T-helper 17 cell (primary cell): ENCODE data around the gene MYOD1. TPM values are rescaled to one million over a fixed set of nuclear protein-coding genes. Genes with fewer than 3 reads are reported as not detected.

Experiments
- ATAC-seq: fragments of 150-1000 bp; cut with Tn5 transposase; 2 replicates; pipeline ENCODE4 v1.10.0; 2021; ENCODE audit warnings: mild to moderate bottlenecking, moderate library complexity
- DNase-seq, 3 donors: peaks; one replicate each; pipeline versions ENCODE4 v3.0.0 to v3.0.0-alpha.2; 2020 to 2021
- H3K9me3 ChIP-seq: one replicate; pipeline ENCODE4 v1.7.0; 2013; ENCODE audit warnings: low read length, mild to moderate bottlenecking; ENCODE audit not compliant: control insufficient read depth, poor library complexity, severe bottlenecking
- H3K27ac Mint-ChIP-seq: one replicate; pipeline ENCODE4 v1.8.0; 2022; ENCODE audit warnings: mild to moderate bottlenecking, moderate library complexity, mixed read lengths
- H3K27me3 Mint-ChIP-seq: one replicate; pipeline ENCODE4 v1.8.0; 2022; ENCODE audit warnings: mixed read lengths
- H3K36me3 Mint-ChIP-seq: one replicate; pipeline ENCODE4 v1.8.0; 2022; ENCODE audit warnings: low read depth, mixed read lengths
- H3K4me1 Mint-ChIP-seq: one replicate; pipeline ENCODE4 v1.8.0; 2022; ENCODE audit warnings: mild to moderate bottlenecking, mixed read lengths
- H3K4me3 Mint-ChIP-seq: one replicate; pipeline ENCODE4 v1.8.0; 2022; ENCODE audit warnings: mild to moderate bottlenecking, moderate library complexity, mixed read lengths
- total RNA-seq, 4 donors: library from RNA in 2 of 4; stranded (reverse) in 2 of 4; gene quantifications; one replicate each; pipeline ENCODE4 v1.2.3 and lab custom pipeline; 2022 to 2026

The MYOD1 gene
- total RNA-seq, 2 donors from 2014 or later = not detected

DNA sequence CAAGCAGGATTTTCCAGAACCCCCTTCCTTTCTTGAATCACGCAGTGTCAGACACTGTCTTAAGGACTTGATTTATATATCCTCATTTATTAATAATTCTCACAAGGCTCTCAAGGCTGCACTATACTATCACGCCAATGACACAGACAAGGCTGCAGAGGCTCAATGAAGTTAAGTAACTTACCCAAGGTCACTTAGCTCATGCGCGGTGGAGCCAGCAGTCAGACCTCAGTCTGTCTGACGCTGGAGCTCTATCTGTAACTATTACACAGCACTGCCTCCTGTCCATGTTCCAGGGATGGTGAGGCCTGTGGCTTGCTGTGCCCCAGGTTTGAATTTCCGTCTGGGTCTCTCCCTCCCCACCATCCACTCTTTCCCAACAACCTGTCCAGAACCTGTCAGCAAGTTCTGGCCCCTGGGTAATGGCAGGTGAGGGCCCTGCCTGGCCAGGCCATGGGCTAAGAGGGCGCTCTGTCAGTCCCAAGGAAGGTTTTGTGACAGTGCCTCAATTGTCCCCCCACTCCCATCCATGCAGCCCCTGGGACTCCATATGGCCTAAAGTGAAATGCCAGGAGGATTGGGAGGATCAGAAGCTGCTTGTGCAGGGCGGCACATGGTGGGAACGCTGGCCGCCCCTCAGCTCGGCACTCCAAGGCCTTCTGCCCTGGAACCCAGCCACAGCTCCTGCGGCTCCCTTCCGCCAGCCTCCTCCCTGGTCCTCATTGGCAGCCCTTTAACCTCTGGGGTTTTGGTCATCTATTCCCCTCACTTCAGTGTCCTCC lies 23.8 kb downstream of the MYOD1 start:
- Mint-ChIP-seq H3K27ac (no peak overlapping the region), H3K27me3 (peaks cover 46% of the 10 kb centered on the region), H3K4me3 (no peak overlapping the region), H3K36me3 (peaks cover 3% of the 10 kb centered on the region), H3K4me1 (no peaks in the 10 kb centered on the region)
- H3K9me3 ChIP-seq = no peaks in the 10 kb centered on the region
- no peak for ATAC-seq
- no peak for DNase-seq

DNA sequence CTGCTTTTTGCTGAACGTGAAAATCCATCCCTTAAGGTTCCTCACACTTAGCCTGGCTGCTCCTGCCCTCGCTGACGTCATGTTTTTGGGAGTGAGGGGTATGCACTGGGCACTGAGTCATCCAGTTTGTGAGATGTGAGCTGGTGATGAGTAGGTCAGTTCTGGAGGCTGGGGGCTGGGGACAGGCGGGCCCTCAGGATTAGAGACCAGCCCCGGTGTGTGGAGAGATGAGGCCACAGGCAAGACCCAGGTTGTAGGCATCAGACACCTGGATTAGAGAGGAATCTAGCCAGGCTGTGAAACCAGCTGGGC lies 24.4 kb downstream of the MYOD1 start:
- H3K27me3 Mint-ChIP-seq = peaks cover 48% of the 10 kb centered on the region
- DNase-seq = no peak
- no peak overlapping the region for H3K4me3 Mint-ChIP-seq
- peaks cover 3% of the 10 kb centered on the region for H3K36me3 Mint-ChIP-seq
- no peaks in the 10 kb centered on the region for H3K4me1 Mint-ChIP-seq
- no peak overlapping the region for H3K27ac Mint-ChIP-seq
- ATAC-seq = no peak
- no peaks in the 10 kb centered on the region for H3K9me3 ChIP-seq

DNA sequence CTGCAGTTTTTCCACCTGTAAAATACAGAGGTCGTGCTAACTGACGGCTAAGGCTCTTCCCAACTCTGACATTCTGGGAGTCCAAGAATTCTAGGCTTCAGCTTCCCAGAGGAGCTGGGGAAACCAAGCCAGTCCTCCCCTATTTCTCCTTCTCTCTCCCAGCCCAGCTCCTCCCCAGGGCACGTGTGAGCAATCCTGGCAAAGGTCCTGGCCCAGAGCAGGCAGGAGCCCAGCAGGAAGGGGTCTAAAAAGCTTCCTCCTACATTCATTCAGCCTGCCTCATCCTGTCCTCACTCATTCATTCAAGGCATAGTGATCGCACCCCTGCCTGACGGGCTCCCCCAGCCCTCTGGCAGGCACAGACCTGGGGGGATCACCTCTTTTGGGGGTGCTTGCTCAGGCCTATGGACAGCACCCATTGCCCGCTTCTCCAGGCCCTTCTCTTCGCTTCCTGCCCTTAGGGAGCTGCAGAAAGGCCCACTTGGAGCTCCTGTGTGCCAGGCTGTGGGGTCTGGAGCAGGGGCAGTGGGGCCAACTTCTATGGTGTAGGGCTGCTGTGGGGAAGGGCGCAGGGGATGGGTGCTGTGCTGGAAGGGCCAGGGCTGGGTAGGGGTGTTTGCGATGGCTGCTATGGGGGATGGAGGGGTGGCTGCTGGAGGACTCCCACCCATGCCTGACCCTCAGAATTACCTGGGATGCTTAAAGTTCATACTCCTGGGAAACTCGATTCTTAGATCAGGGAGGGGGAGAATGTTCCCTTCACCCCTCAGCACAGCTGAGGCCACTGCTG lies 25.0 kb downstream of the MYOD1 start:
- peaks cover 3% of the 10 kb centered on the region for H3K36me3 Mint-ChIP-seq
- DNase-seq (no peak), ATAC-seq (no peak)
- no peaks in the 10 kb centered on the region for H3K4me1 Mint-ChIP-seq
- H3K9me3 ChIP-seq = no peaks in the 10 kb centered on the region
- no peak overlapping the region for H3K4me3 Mint-ChIP-seq
- H3K27ac Mint-ChIP-seq = no peak overlapping the region
- H3K27me3 Mint-ChIP-seq = peaks cover 50% of the 10 kb centered on the region

DNA sequence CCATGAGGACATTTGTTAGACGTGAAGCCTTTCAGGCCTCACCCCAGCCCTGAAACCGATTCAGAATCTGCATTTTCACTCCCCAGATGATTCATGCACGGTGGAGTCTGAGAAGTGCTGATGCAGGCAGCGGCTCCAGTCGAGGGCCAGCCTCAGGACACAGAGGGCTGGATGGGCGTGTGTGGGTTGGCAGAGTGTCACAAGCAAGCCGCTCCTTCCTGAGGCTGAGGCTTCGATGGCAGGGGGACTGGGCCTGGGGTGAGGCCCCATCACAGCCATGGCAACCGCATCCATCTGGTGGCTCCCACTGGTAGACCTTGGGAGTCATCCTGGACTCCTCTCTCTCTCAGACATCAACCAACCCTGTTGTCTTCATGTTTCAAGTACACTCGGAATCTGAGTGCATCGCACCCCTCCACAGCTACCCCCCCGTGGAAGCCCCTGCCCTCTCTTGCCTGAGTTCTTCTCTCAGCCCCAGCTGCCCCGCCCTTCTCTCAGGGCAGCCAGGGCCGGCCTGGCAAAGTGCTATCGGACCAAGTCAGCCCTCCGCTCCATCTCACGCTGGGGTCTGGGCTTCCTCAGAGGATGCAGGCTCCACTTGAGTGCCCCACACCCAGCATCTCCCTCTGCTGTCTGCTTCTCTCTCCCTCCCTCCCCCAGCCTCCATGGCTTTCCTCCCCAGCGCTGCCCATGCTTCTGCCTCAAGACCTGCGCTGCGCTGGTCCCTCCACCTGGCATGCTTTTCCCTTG lies 25.8 kb downstream of the MYOD1 start:
- Mint-ChIP-seq H3K27me3 (peaks cover 59% of the 10 kb centered on the region), H3K27ac (no peak overlapping the region), H3K4me3 (no peak overlapping the region), H3K36me3 (peaks cover 3% of the 10 kb centered on the region), H3K4me1 (no peaks in the 10 kb centered on the region)
- DNase-seq (no peak), ATAC-seq (no peak)
- no peaks in the 10 kb centered on the region for H3K9me3 ChIP-seq

DNA sequence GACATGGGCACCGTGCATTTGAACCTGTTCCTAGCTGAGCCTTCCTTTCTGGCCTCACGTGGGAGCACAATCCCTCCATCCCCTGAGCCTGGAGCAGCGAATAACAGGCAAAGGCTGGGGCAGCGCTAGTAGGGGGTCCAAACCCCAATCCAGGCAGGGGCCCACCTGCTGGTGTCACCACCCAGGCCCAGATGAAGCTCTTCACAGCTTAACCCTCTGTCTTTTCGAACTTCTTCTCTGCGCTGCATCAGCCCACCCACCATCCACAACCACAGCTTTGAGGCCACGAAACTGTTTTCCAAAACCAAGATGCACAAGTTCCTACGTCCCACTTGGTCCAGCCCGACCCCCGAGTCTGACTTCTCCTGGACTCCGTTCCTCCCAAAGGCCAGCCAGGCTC lies 26.7 kb downstream of the MYOD1 start:
- DNase-seq = no peak
- ATAC-seq = no peak
- H3K4me1 Mint-ChIP-seq = no peaks in the 10 kb centered on the region
- peaks cover 66% of the 10 kb centered on the region for H3K27me3 Mint-ChIP-seq
- H3K4me3 Mint-ChIP-seq = no peak overlapping the region
- no peak overlapping the region for H3K27ac Mint-ChIP-seq
- no peaks in the 10 kb centered on the region for H3K9me3 ChIP-seq
- peaks cover 5% of the 10 kb centered on the region for H3K36me3 Mint-ChIP-seq

DNA sequence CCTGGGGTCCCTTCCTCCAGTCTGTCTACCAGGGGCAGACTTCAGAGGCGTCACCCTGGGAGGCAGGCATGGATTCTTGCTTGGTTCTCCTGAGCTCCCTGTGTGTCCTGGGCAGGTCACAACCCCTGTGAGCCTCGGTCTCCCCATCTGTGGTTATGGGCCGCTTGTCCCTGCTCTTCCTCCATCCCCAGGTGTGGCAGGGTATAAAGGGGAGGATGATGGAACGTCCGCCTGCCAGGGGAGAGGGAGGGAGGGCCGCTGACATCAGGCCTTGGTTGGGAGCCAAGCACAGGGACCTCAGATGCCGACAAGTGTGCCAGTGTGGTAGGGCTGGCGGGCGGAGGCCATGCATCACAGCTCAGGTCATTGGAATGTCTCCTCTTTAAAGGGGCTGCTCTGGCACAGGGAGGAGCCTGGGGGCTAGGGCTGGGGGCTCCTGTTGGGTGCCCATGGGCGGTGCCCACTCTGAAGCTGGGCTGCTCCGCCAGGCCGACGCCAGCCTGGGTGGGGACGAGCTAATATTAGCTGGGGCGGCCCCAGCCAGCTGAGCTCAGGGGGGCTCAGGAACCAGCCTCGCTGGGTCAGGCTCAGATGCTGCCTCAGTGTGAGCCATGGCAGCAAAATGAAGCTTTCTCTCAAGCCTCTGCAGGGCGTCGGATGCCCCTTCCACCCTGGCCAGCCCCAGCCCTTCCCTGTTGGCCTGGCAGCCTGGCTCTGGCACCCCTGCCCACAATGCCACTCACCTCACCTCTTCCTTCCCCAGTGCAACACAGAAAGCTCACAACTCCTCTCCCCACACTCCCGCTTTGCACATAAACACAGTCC lies 28.0 kb downstream of the MYOD1 start:
- H3K9me3 ChIP-seq = no peaks in the 10 kb centered on the region
- no peaks in the 10 kb centered on the region for H3K4me1 Mint-ChIP-seq
- no peak overlapping the region for H3K4me3 Mint-ChIP-seq
- H3K27me3 Mint-ChIP-seq = peaks cover 75% of the 10 kb centered on the region
- H3K27ac Mint-ChIP-seq = no peak overlapping the region
- peaks cover 5% of the 10 kb centered on the region for H3K36me3 Mint-ChIP-seq
- ATAC-seq (no peak), DNase-seq (no peak)

DNA sequence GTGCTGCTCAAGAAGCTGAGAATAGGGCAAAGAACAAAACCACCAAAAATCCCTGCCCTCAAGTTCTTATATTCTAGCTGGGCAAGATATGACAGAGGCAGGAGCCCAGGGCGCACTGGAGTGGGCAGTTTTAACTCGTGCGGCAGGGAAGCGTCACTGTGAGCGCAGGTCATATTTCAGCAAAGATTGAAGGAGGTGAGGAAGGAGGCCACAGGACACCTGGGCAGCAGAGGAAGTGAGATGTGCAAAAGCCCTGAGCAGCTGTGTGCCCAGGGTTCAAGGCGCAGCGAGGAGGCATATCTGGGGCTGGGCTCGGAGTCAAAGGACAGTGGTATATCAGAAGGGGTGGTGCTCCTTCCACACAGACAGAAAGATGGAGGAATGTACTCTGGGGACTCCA lies 28.7 kb downstream of the MYOD1 start:
- no peaks in the 10 kb centered on the region for H3K4me1 Mint-ChIP-seq
- DNase-seq (no peak), ATAC-seq (no peak)
- H3K27me3 Mint-ChIP-seq = peaks cover 78% of the 10 kb centered on the region
- no peak overlapping the region for H3K27ac Mint-ChIP-seq
- peaks cover 5% of the 10 kb centered on the region for H3K36me3 Mint-ChIP-seq
- no peaks in the 10 kb centered on the region for H3K9me3 ChIP-seq
- H3K4me3 Mint-ChIP-seq = no peak overlapping the region

DNA sequence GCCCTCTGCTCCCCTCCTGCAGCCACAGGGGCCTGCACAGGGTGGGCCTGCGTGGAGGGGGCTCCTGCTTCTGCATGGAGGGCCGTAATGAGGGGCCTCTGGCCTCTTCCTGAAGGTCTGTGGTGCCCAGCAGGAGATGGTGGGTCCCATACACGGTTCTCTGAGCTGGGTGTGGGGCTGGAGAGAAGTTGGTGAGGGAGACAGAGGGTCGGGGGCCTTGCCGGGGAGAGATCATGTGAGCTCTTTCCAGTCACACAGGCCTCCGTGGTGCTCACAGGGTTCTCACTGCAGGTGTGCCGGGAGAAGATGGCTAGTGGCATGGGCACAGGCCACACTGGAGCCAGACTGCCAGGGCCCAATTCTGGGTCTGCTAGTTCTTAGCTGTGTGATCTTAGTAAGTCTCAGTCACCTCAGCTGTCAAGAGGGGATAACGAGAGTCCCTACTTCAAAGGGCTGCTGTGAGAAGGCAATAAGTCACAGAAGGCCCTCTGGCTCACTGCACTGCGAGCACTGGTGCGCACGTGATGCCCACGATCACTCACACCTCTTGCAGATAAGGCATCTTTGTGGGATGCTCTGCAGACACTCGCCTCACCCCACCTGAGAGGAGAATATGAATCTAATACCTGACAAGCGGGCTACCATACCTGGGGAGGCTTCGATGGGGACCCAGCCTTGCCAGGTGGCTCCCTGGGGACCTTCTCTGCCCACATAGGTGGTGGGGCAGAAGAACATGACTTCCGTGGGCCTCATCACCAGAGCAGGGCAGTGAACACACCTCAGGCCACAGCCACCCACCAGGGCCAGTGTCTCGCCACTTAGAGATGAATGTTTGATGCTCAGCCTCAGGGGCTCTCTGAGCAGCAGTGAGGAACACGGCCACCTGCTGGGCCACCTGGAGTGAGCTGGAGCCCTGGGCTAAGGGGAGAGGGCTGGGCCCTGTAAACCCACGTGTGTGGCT lies 29.7 kb downstream of the MYOD1 start:
- peaks cover 5% of the 10 kb centered on the region for H3K36me3 Mint-ChIP-seq
- ATAC-seq (no peak), DNase-seq (no peak)
- H3K4me1 Mint-ChIP-seq = no peaks in the 10 kb centered on the region
- H3K27ac Mint-ChIP-seq = no peak overlapping the region
- H3K27me3 Mint-ChIP-seq = peaks cover 72% of the 10 kb centered on the region
- no peak overlapping the region for H3K4me3 Mint-ChIP-seq
- H3K9me3 ChIP-seq = no peaks in the 10 kb centered on the region

DNA sequence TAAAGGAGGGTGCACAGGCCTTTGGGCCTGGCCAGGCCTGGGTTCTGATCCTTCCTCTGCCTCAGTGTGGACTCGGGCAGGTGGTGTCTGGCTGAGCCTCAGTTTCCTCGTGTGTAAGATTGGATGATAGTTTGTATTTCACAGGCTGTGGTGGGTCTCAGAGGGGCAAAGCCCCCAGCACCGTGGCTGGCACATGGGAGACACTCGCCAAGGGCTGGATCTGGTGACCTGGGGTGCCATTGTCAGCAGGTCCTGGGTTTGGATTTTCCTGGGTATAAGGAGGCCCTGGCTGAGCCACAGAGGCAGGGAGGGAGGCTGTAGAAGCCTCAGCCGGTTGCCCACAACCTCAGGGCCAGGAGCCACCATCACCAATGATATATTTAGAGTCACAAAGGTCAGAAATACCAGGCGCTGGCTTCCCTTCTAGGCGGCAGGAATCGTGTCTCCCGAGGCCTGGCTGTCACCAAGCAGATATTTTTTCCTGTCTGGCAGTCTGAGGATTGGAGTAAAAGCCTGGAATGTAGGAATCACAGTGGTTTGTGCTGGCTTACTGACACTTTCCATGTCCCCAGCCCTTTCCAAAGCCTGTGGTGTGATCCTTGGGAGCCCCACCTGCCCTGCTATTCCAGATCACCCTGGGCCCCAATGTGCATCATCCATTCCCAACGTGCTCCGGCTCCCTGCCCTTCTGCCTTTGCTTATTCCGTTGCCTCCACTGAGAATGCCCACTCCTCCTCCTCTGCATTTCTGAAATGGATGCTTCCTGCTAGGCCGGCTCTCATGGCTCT lies 30.8 kb downstream of the MYOD1 start:
- no peak for ATAC-seq
- no peak for DNase-seq
- no peaks in the 10 kb centered on the region for H3K9me3 ChIP-seq
- no peak overlapping the region for H3K27ac Mint-ChIP-seq
- no peaks in the 10 kb centered on the region for H3K4me1 Mint-ChIP-seq
- H3K27me3 Mint-ChIP-seq = peaks cover 68% of the 10 kb centered on the region
- peaks cover 5% of the 10 kb centered on the region for H3K36me3 Mint-ChIP-seq
- no peak overlapping the region for H3K4me3 Mint-ChIP-seq

DNA sequence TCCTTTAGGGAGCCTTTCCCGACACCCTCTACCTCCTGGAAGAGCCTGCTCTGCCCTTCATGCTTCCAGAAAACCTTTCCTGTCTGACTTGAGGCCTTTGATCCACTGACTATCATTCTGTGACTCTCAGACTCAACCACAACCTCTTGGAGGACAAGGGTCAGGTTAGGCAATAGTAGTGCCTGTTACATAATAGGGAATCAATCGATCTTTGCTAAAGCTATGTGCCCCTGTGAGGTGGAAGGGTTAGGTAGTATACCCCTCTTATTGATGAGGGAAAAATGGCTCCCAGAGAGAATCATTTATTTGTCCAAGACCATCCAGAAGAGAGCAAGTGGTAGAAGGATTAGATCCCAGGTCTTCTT lies 31.4 kb downstream of the MYOD1 start:
- DNase-seq (no peak), ATAC-seq (no peak)
- Mint-ChIP-seq H3K4me1 (no peaks in the 10 kb centered on the region), H3K36me3 (peaks cover 5% of the 10 kb centered on the region), H3K27me3 (peaks cover 67% of the 10 kb centered on the region), H3K27ac (no peak overlapping the region), H3K4me3 (no peak overlapping the region)
- no peaks in the 10 kb centered on the region for H3K9me3 ChIP-seq

DNA sequence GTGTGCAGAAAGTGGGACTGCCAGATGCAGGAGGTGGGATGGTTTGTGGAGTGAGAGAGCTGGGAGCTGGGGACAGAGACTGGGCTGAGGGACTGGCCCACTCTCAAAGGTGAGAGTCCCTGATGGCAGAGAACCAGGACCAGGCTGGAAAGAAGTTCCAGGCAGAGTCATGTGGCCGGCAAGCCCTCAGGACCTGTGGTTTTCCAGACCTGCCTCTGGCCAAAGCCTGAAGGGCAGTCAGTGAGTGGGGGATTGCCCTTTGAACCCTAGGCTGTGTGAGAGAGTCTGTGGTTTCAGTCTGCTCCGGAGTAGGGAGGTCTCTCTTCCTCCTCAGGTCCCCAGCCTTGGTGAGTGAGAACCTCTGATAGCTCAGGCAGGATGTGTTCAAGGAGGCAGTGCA lies 32.2 kb downstream of the MYOD1 start:
- Mint-ChIP-seq H3K4me1 (no peaks in the 10 kb centered on the region), H3K27ac (no peak overlapping the region), H3K4me3 (no peak overlapping the region), H3K27me3 (peaks cover 67% of the 10 kb centered on the region), H3K36me3 (peaks cover 5% of the 10 kb centered on the region)
- no peaks in the 10 kb centered on the region for H3K9me3 ChIP-seq
- DNase-seq = no peak
- no peak for ATAC-seq
